ENCODE measurements around the gene PCNA.

GRCh38 chr20:5078399-5078958, 41.3 kb downstream of the PCNA start:
- TF ChIP-seq KDM1A (IDR thresholded peaks at IDR 0.05; ENCODE audit: low read depth) (no peak), CTCF (IDR thresholded peaks at IDR 0.05) (no peak), CEBPB (IDR thresholded peaks at IDR 0.05) (no peak), ZNF302 (CRISPR knock-in tag; IDR thresholded peaks at IDR 0.05) (0 out of 2 replicates have a peak, but pooled peaks have one; percentile 41), RAD21 (conservative IDR thresholded peaks at IDR 0.05 in 1 of 2, IDR thresholded peaks at IDR 0.05 in 1 of 2) (no peak)

Measured in A549 (cell line).